ENCODE data around the gene LNP1.

GRCh38 chr3:100467133-100467532 lies 65.8 kb downstream of the LNP1 start:
- TF ChIP-seq, protein P1, sequence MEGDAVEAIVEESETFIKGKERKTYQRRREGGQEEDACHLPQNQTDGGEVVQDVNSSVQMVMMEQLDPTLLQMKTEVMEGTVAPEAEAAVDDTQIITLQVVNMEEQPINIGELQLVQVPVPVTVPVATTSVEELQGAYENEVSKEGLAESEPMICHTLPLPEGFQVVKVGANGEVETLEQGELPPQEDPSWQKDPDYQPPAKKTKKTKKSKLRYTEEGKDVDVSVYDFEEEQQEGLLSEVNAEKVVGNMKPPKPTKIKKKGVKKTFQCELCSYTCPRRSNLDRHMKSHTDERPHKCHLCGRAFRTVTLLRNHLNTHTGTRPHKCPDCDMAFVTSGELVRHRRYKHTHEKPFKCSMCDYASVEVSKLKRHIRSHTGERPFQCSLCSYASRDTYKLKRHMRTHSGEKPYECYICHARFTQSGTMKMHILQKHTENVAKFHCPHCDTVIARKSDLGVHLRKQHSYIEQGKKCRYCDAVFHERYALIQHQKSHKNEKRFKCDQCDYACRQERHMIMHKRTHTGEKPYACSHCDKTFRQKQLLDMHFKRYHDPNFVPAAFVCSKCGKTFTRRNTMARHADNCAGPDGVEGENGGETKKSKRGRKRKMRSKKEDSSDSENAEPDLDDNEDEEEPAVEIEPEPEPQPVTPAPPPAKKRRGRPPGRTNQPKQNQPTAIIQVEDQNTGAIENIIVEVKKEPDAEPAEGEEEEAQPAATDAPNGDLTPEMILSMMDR (IDR thresholded peaks at IDR 0.05), result no peak
- TF ChIP-seq POLR2A (IDR thresholded peaks at IDR 0.05), result no peak

Measured in ovary (tissue), 3 donors.